ENCODE results near the gene DUSP3.

Gene DUSP3

DNA sequence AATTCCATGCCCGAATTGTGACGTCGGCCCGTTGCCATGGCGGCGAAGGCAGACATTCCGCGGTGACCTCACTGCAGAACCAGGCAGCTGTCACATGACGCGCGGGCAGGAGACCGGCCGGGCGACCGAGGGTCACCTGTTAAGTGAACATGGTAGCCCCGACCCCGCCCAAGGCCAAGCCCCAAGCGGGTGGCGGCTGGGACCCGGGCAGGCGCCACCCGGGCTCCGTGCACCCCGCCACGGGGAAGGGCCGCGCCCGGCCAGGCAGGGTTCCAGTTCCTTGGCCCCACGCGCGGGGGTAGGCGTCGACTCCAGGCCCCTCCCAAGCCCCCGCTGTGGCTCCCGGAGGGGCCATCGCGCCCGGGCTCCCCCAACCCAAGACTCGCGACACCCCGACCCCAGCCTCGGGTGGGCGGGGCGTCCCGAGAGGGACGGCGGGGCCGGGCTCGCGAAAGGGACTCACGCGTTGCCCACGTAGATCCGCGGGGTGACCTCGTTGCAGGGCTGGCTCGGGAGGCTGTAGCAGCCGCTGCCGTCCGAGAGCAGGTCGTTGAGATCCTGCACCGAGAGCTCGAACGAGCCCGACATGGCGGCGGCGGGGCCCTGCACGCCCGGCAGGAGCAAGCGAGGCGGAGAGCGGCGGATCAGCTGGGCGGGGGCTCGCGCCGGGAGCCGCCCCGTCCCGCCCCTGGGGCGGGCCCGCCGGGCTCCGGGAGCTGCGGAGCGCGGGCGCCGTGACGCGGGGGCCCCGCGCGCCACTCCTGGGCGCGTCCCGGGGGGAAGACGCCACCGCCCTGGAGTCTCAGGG lies at the start of gene DUSP3:
Gene DUSP3 (minus strand): TSS at position 641 of the 808 bp plus-strand sequence. CDS start 53 bp downstream, at position 588.
- FAIRE-seq, result peak; percentile 93

DNA sequence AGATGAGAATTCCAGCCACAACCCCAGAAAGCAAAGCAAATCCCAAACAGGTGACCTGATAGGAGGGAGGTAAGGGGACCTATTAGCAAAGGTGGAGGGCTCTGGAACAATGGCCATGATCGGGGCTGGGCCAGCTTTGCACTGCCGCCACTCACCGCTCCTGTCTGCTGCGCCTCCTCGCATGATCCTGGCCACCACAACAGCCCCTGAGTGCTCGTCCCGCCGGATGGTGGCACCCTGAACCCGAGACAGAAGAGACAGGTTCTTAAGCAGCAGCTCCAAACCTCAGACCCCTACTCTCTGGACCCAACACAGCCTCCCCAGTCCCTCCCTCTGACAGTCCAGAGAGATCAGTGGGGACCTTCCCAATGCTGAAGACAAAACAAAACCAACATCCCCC lies 48.8 kb upstream of the DUSP3 start:
- FAIRE-seq, result no peak

DNA sequence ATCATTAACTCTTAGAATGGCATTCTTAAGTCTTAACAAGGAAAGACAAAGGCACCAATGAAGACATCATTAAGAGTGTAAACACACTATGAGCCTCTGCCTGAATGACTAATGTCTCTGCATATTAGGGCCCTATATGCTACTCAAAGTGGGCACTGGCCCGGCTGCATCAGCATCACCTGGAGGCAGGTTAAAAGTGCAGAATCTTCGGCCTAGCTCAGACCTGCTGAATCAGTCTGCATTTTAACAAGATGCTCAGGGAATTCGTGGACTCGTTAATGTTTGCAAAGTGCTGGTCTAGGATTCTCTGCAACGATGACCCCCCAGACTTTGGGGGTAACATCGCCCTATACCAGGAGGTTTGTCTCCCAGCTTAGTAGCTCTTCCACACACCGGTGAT lies 47.4 kb upstream of the DUSP3 start:
- no peak for FAIRE-seq

DNA sequence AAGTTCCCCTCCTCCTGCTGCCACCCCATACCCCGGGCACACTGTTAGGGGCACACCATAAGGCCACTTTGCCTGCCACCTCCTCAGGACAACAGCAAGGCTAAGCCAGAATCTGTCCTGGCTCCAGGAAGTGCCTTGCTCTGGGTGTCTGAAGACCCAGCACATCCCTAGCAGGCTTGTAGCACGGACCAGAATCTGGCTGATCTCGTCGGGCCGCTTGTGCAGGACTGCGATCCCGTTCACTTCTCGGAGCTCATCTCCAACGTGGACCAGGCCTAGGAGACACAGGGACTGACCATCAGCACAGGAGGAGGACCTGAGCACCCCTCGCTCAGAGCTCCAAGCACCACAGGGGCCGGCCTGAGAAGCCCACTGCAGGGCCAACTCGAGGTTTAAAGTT lies 46.8 kb upstream of the DUSP3 start:
- FAIRE-seq, result no peak

DNA sequence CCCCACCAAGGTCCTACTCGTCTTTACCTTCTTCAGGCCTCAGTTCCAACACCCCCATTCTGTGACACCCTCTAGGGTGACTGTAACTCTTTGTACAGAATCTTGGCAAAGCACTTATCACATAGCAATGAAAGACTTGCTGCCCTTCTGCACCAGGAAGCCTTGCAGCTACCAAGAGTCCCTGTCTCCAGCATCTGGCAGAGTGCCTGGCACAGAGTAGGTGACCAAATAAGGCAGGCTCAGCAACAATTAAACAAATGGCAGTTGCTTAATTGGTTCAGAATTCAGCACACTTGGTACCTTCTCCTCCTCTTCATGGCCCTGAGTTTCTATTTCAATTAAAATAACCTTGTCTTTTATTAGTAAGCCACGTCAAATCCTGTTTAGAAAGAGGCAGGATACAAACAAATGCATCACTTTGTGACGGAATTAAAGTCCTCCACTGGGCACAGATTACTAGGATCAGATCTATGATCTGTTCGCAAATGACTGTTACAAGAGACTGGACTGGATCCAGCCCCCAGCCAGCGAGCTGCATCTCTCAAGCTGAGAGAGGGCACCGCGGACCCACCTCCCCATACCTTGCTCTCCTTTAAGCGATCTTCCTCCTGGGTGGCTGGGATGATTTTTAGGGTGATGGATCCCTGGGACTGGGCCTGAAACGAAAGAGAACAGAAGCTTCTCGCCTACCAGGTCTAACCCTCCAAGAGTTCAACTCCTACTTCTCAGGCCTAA lies 44.7 kb upstream of the DUSP3 start:
- FAIRE-seq, result no peak

DNA sequence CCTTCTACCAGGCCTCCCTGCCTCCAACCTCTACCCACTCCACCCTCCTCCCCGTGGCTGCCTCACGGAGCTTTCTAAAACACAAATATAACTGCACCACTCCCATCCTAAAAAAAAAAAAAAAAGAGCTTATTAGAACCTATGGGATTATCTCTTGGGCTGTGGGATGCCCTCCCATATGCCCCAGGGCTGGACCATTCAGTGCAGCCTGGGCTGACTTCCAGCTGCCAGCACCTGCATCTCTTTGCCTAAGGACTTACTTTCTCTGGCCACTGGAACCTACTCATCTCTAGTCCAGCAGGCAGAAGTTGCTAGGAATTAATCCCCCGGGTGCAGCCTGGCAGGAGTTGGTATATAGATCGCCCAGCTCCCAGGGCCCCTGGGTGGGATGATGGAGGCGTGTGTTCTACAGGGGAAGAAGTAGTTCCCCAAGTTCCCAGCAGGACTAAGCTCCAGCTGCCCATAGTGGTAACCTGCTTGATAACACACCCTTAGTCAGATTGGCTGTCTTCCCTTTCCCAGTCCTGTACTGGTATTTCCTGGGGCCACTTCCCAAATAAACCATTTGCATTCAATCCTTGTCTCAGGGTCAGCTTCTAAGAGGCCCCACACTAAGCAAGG lies 43.9 kb upstream of the DUSP3 start:
- FAIRE-seq, result no peak

DNA sequence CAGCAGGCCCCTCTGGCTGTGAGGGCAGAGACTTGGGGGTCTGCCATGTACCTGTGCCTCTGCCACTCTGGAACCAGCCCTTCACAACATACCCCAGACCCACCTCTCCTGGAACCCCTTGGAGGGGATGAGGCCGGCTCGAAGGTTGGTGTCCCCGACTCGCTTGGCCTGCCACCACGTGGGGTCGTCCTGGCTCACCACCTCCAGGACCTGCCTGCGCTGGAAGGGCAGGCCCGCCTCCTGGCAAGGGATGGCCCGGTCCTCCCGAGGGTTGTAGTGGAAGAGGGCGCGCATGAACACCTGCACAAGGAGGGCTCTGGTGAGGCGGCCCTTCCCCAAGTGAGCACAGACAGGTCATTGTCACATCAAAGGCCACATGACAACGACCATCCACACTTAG lies 42.0 kb upstream of the DUSP3 start:
- FAIRE-seq, result no peak

DNA sequence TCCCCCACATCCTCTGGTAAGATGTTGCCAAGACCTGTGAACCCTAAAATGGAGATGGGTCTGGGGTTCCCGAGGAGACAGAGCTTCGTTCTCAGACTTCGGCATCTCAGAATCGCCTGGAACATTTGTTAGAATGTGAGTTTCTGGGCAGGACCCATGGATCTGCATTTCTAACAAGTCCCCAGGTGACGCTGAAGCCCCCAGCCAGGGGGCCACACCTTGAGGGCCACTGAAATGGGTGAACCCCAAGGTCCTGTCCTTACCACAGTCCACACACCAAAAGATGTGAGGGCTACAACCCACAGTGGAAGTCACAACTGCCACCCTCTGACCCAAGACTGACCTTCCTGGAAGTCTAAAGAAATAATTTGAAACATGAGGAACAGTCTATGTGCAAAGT lies 40.2 kb upstream of the DUSP3 start:
- no peak for FAIRE-seq

DNA sequence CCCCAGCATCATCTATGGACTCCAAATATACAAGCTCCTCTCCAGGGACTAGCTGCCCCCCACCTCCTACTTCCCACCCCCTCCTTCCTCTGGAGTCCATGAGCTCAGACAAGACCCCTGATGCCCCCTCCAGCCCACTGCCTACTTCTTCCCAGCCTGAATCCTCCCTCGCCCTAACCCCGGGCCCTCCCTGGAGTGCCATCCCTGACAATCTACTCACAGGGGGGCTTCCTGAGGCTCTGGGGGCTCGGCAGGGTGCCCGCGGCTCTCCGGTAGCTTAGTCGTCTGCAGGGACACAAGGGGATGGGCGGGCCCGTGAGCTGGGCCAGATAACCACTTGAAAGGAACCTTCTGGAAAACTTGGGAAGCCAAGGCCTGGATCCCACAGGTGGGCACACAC lies 39.0 kb upstream of the DUSP3 start:
- no peak for FAIRE-seq

DNA sequence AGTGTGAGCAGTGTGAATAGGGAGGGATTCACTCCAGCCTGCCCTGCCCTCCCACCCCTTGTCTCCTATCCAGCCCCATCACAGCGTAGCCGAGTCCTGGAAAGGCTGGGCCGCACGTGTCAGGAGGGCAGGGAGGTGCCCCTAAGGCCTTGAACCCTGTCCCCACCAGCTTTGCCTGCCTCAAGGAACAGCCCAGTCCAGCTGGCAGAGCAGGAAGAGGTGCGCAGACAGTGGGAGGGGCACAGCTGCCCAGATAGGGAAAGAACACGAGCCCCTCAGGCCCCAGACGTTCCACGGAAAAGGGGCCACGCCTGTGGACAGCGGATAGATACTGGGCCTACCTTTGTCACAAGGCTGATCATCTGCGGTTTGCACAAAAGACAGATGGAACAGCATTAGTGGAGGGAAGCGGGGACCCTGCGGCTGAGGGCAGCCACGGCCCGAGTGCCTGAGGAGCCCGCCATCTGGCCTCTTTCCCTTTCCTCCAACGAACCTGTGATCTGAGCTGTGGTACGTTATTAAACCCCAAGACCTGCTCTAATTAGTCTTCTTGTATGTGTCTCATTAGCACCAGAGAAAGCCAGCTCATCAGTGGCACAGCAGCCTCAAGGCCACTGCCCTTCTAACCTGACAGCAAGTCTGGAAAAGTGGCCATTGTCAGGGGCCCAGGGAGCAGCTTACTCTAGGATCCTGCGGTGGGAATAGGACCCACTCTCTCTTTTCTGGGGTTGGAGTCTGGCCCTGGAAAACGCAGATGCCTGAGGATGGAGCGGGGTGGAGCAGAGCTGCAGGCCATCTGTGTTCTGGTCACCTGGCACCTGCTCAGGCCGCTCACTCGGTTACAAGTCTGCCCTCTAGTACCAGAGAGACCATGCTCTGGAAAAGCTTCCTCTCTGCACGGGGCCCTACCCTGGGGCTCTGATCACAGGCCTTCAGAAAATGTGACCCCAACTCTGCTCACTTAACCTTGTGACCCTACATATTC lies 37.9 kb upstream of the DUSP3 start:
- no peak for FAIRE-seq

DNA sequence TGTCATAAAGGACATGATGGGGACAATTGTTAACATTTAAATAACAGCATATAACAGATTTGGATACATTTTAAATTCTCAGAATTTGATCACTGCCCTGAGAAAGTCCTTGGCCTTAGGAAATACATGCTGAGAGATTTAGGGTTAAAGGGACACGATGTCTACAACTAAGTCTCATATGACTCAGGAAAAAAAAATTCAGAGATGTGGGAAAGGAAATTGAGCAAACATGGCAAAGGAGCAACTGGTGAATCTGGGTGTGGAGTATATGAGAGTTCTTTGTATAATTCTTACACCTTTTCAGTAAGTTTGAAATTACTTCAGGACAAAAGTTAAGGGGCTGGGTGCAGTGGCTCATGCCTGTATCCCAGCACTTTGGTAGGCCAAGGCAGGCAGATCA lies 35.9 kb upstream of the DUSP3 start:
- no peak for FAIRE-seq

DNA sequence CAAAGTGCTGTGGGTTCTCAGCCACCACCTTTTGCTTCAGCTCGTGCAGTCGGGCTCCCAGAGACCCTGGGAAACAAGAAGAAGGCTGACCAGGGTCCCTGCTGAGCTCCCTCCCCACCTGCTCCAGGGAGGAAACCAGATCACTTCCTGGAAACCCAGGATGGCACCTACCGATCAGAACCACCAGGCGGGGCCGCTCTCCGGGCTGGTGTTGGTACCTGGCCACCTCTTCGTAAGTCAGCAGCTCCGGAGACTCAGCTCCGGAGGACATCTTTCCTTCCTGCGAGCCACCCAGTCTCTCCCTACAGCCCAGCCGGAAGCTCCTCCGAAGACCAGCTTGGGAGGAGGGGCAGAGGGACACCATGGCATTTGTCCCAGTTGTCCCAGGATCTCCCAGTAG lies 35.2 kb upstream of the DUSP3 start:
- no peak for FAIRE-seq

DNA sequence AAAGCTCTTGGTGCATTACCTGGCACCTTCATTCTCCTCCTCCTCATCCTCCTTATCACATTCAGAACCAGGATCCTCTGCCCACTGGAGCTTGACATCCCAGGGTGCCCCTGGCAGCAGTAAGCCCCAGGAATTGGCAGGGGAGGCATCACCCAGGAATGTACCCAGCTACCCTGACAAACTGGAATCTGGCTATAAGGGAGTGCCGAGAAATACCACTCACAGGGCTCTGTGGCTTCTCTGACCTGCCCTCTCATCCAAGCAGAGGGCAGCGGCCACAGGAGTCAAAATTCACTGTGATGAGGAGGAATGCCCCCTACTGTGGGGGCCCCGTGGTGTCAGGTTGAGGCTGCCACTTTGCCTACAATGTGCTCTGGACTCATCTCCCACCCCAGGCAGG lies 34.6 kb upstream of the DUSP3 start:
- no peak for FAIRE-seq

DNA sequence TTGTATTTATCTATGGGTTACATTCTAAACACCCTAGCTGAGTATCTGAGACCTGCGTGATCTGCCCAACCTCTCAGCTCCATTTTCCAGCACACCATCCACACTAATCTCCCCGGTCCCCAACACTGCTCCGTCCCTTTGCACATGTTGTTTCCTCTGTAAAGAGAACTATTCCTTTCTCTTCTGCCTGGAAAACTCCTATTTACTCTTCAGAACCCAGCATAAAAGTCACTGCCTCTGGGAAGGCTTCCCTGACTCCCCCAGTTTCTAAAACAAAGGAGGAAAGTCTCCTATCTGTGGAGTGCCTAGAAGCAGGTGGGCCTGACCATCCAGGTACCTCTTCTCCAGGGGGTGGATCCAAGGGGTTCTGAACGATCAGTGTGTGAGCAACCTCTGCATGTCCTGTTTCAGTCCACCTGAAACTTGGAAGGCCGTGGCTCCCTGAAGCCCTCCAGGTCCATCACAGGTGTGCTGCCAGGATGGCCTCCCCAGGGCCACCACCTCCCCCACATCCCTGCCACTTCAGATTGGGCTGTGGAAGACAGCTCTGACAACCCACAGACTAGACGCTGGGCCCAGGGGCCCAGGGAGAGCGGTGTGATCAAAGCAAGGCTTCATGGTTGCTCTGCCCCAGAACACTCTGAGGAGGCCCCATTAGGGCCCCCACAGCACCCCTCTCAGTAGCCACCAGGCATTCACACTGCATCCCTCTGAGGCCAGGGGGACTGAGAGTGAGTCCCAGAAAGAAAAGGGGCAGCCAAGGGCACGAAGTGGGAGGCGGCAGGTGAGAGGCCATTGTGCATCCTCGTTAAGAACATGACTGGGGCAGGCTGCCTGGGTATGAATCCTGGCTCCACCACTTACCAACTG lies 33.9 kb upstream of the DUSP3 start:
- no peak for FAIRE-seq

DNA sequence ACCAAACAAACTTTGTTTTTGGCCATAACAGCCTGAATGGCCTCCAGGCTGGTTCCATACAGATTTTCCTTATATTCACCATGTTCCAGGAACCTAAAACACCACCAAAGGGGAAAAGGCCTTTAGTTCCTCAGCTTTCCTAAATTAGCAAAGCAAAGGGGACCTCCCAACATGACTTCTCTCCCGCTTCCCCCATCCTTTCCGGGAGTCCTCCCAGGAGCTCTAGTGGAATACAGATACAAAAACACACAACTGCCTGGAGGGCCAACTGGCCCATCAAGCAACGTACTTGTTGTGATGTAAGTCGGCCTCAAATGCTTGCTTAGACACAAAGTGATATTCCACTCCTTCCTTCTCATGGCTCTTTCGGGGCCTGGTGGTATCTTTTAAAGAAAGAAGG lies 32.0 kb upstream of the DUSP3 start:
- FAIRE-seq, result no peak

DNA sequence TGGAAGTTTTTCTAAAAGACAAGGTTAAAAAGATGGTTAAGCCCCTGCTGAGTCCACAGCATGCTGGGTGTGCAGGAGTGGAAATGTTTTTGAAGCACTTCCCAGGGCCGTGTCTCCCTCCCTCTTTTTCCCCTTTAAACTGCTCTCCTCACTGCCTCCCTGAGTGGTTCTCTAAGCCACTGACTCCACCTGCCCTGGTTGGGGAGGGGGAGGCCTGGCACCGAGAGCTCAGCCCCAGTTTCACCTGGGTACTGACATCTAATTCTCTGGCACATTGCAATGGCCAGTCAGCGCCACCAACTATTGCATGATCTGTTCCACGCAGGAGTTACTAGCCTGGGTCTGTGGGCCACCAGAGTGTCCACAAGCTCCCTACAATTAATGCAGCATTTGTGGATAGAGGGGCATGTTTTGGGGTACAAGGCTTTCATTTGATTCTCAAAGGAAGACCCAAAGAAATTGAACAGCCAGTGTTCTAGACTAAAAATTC lies 31.5 kb upstream of the DUSP3 start:
- no peak for FAIRE-seq

DNA sequence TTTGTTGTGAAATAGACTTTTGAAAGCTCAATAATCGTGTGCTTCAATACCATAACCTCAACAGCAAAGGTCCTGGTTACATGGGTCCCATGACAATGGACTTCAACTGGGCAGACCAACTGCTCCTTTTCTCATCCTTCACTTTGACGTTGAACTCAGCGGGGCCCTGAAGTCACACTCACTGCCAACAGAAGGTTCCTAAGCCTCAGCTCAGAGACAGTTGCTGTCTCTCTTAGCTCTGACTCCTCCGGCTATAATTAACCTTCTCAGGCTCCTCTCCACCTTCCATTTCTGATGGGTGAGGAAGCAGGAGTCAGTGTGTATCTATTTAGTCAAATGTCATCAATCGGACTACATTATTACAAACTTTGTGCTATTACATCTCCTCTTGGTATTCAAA lies 30.3 kb upstream of the DUSP3 start:
- FAIRE-seq, result no peak

DNA sequence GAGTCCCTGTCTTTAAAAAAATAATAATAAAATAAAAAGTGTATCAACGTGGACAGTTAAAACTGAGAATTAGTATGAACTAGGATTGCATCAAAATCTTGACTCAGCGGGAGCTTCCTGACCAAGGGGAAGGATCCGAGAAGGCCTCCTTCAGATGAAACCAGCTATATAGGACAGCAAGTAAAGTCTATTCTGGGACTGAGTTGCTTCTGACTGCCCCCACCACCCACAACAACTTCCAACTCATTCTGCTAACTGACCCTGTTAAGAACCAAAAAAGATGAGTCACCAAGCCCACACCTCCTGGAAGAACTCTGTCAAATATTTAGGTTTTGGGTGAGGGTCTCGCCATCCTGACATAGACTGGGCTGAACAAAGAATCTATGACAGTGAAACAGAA lies 29.3 kb upstream of the DUSP3 start:
- FAIRE-seq, result no peak

DNA sequence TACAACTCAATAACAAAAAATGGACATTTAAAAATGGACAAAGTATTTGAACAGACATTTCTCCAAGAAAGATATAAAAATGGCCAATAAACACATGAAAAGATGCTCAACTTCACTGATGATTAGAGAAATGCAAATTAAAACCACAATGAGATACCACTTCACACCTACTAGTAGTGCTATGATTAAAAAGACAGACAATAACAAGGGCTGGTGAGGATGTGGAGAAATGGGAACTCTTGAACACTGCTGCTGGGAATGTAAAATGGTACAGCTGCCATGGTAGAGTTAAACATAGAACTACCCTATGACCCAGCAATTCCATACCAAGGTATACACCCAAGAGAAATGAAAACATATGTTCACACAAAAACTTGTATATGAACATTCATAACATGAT lies 26.3 kb upstream of the DUSP3 start:
- FAIRE-seq, result no peak

DNA sequence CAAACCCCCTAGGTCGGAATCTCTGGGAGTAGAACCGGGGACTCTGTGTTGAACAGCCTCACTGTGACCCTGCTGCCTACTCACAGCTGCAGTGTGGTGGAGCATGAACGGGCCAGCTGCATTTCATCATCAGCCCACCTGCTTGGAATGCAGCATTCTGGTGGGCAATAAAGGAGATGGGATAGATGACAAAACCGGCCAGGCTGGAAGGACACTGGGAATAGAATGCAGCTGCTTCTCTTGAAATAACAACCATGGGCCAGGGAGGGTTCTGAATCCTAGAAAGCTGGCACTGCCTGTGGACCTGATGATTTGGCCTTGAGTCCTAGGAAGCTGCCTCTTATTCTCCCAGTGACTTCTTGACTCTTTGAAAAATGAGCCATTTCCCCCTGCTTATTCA lies 25.0 kb upstream of the DUSP3 start:
- no peak for FAIRE-seq

DNA sequence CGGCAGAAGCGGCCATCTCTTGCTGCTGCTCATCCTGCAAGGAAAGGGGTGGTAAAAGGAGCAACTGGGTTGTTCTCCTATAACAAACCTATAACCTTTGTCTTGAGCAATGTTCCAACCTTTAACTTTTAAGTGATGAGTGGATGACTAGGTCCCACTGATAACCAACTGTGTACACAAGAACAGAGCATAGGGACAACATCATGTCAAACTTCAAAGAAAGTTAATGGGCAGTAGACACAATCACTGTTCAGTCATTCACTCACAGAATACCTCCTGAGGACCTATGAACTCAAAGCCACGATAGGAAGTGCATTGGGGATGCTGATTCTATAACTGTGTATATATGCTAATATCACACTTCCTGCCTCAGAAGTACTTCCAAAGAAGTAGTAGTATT lies 23.1 kb upstream of the DUSP3 start:
- no peak for FAIRE-seq

DNA sequence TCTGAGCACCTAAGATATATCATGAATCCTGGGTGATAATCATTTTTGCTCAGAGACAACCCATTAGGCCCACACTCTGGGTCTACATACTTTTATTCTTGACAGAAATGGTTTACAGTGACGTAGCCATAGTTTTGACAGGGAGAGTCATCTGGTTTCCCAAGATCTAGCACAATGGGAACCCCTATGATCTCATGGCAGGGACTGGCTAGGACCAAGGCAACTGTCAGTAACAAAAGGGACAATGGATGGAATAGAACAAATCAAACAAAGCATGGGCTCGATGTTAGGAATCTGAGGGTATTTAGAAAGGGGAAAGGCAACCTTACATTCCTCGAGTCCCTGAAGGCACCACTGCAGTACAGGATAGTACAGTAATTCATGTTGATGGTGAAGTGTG lies 22.0 kb upstream of the DUSP3 start:
- FAIRE-seq, result no peak
